Neural cell (in vitro differentiated cells): Measurements from ENCODE around the gene MLLT6. TPM values are rescaled to one million over a fixed set of nuclear protein-coding genes. Genes with fewer than 3 reads are reported as not detected.

Experiments
- H2AFZ ChIP-seq: fragments of 200-600, 300-800 bp; sonication (generic), shearing (Covaris generic); 2 replicates; pipeline ENCODE4 v1.6.0; 2014; ENCODE audit warnings: low read depth, mild to moderate bottlenecking, antibody characterized with exemption, low read length, moderate library complexity
- H3F3A ChIP-seq: fragments of 200-600 bp; shearing (Covaris generic); 2 replicates; pipeline ENCODE4 v1.6.1; 2016; ENCODE audit warnings: mild to moderate bottlenecking, moderate library complexity, mixed read lengths, antibody characterized with exemption, low read length; ENCODE audit not compliant: insufficient read depth, poor library complexity, severe bottlenecking
- H3K27ac ChIP-seq: fragments of 200-600, 300-800 bp; sonication (generic), shearing (Covaris generic); 2 replicates; pipeline ENCODE4 v1.5.1; 2014; ENCODE audit warnings: mild to moderate bottlenecking, low read length, moderate library complexity
- H3K27me3 ChIP-seq: fragments of 300-800, 200-600 bp; sonication (generic), shearing (Covaris generic); 2 replicates; pipeline ENCODE4 v1.6.0; 2014; ENCODE audit warnings: mild to moderate bottlenecking, low read depth, low read length, moderate library complexity; ENCODE audit not compliant: insufficient read depth
- H3K36me3 ChIP-seq: fragments of 300-800, 200-600 bp; sonication (generic), shearing (Covaris generic); 2 replicates; pipeline ENCODE4 v1.5.1; 2014; ENCODE audit warnings: mild to moderate bottlenecking, antibody characterized with exemption, low read length, moderate library complexity; ENCODE audit not compliant: insufficient read depth
- H3K4me2 ChIP-seq: fragments of 300-800, 200-600 bp; sonication (generic), shearing (Covaris generic); 2 replicates; pipeline ENCODE4 v1.6.0; 2014; ENCODE audit warnings: mild to moderate bottlenecking, low read length
- H3K4me3 ChIP-seq: fragments of 300-800, 200-600 bp; sonication (generic), shearing (Covaris generic); 2 replicates; pipeline ENCODE4 v1.5.1; 2014; ENCODE audit warnings: mild to moderate bottlenecking, low read length, moderate library complexity
- H3K79me2 ChIP-seq: fragments of 200-600 bp; shearing (Covaris generic); replicated peaks from 2 replicates; pipeline ENCODE4 v1.6.0; 2014; ENCODE audit warnings: mild to moderate bottlenecking, low read length, moderate library complexity; ENCODE audit not compliant: insufficient read depth
- H3K9ac ChIP-seq: fragments of 300-800, 200-600 bp; sonication (generic), shearing (Covaris generic); 2 replicates; pipeline ENCODE4 v1.6.1; 2016; ENCODE audit warnings: mild to moderate bottlenecking, low read length, mixed read lengths
- H3K9me2 ChIP-seq: fragments of 200-600 bp; shearing (Covaris generic); 2 replicates; pipeline ENCODE4 v1.6.1; 2016; ENCODE audit warnings: mild to moderate bottlenecking, low read length, mixed read lengths; ENCODE audit not compliant: insufficient read depth
- H3K9me3 ChIP-seq: fragments of 200-600, 300-800 bp; sonication (generic), shearing (Covaris generic); 2 replicates; pipeline ENCODE4 v1.6.1; 2016; ENCODE audit warnings: mild to moderate bottlenecking, mixed run types, low read length, moderate library complexity, mixed read lengths
- H4K20me1 ChIP-seq: fragments of 200-600 bp; shearing (Covaris generic); 2 replicates; pipeline ENCODE4 v1.6.1; 2016; ENCODE audit warnings: mild to moderate bottlenecking, mixed run types; ENCODE audit not compliant: insufficient read depth
- EP300 ChIP-seq: fragments of 450-650 bp; conservative IDR thresholded peaks from 2 replicates; pipeline ENCODE4 v1.6.1; 2014; ENCODE audit warnings: antibody characterized with exemption, mild to moderate bottlenecking, moderate library complexity; ENCODE audit not compliant: poor library complexity, severe bottlenecking
- EZH2 ChIP-seq: fragments of 200-600, 300-800 bp; shearing (Covaris generic), sonication (generic); IDR thresholded peaks from 2 replicates; pipeline ENCODE4 v1.6.1; 2014; ENCODE audit warnings: antibody characterized with exemption, low read length, borderline replicate concordance, mild to moderate bottlenecking; ENCODE audit not compliant: insufficient read depth, poor library complexity, severe bottlenecking
- MXI1 ChIP-seq: fragments of 450-650 bp; conservative IDR thresholded peaks from 2 replicates; pipeline ENCODE4 v1.6.1; 2014; ENCODE audit warnings: antibody characterized with exemption, mild to moderate bottlenecking; ENCODE audit not compliant: poor library complexity, severe bottlenecking
- POLR2AphosphoS5 ChIP-seq: IDR thresholded peaks from 2 replicates; pipeline ENCODE4 v1.6.1; 2012
- RAD21 ChIP-seq: fragments of 450-650 bp; conservative IDR thresholded peaks from 2 replicates; pipeline ENCODE4 v1.6.1; 2014; ENCODE audit warnings: antibody characterized with exemption, mild to moderate bottlenecking, moderate library complexity
- SMC3 ChIP-seq: fragments of 450-650 bp; conservative IDR thresholded peaks from 2 replicates; pipeline ENCODE4 v1.6.1; 2014; ENCODE audit warnings: antibody characterized with exemption, mild to moderate bottlenecking, moderate library complexity; ENCODE audit not compliant: poor library complexity
- TAF1 ChIP-seq: IDR thresholded peaks from 2 replicates; pipeline ENCODE4 v1.6.1; 2012; ENCODE audit warnings: low read depth
- polyA plus RNA-seq: library from polyadenylated mRNA; depleted of rRNA; stranded (reverse); fragments of >200 nt; gene quantifications from 2 replicates; pipeline ENCODE4 v1.2.3, GENCODE V29; 2014
- TF ChIP-seq, protein P1 (sequence below): fragments of 450-650 bp; IDR thresholded peaks from 2 replicates; pipeline ENCODE4 v1.5.1; 2014; ENCODE audit warnings: antibody characterized with exemption, mild to moderate bottlenecking, moderate library complexity; ENCODE audit not compliant: poor library complexity, severe bottlenecking
- TF ChIP-seq, protein P2 (sequence below): IDR thresholded peaks from 2 replicates; pipeline ENCODE4 v1.6.1; 2012; ENCODE audit warnings: borderline replicate concordance

Gene MLLT6
- polyA plus RNA-seq, 1 donor from 2014 or later = 19.7 TPM

DNA sequence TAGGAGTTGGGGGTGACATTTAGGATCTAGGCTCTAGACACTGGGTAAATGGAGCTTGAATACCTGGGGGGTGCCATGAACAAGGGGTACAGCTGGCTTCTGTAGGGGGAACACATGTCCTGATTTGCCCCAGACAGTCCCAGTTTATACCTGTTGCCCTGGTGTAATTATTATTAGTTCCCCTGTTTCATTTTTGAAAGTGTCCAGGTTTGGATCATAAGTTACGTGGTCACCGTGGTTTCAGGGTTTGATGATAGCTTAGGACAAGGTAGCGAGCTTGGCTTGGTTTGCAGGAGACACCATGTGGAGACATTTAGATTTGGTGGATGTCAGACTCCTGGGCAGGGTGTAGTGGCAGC lies 5.5 kb downstream of the MLLT6 start:
- Histone ChIP-seq H3K27me3 (no peaks in the 10 kb centered on the region), H3K27ac (no peak overlapping the region), H2AFZ (no peak overlapping the region), H3F3A (no peaks in the 10 kb centered on the region), H3K9me2 (no peaks in the 10 kb centered on the region), H3K79me2 (peaks cover 10% of the 10 kb centered on the region), H3K9me3 (no peaks in the 10 kb centered on the region), H3K4me3 (no peak overlapping the region), H3K36me3 (no peaks in the 10 kb centered on the region), H4K20me1 (no peaks in the 10 kb centered on the region), H3K4me2 (no peak overlapping the region), H3K9ac (no peak overlapping the region)
- TF ChIP-seq MXI1 = no peak

DNA sequence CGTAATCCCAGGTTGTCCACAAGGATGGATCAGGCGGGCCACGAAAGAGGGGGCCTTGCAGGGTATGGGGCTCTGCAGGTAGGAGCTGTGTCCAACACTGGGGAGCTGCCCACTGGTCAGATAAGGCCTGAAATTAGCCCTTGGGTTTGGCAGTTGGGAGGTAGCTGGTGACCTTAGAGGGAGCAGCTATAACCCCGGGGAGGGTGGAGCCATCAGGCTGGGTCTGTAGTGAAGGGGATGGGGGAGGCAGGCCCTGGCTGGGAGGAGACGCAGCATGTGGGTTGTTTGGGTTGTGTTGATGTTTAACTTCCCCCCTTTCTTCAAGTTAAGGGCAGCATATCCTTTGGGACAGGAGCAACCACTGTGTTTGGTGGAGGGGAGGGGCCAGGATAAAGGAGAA lies 5.9 kb downstream of the MLLT6 start:
- TF ChIP-seq RAD21 (no peak), EZH2 (no peak), EP300 (no peak), POLR2AphosphoS5 (no peak), TAF1 (no peak)
- TF ChIP-seq, protein P1, sequence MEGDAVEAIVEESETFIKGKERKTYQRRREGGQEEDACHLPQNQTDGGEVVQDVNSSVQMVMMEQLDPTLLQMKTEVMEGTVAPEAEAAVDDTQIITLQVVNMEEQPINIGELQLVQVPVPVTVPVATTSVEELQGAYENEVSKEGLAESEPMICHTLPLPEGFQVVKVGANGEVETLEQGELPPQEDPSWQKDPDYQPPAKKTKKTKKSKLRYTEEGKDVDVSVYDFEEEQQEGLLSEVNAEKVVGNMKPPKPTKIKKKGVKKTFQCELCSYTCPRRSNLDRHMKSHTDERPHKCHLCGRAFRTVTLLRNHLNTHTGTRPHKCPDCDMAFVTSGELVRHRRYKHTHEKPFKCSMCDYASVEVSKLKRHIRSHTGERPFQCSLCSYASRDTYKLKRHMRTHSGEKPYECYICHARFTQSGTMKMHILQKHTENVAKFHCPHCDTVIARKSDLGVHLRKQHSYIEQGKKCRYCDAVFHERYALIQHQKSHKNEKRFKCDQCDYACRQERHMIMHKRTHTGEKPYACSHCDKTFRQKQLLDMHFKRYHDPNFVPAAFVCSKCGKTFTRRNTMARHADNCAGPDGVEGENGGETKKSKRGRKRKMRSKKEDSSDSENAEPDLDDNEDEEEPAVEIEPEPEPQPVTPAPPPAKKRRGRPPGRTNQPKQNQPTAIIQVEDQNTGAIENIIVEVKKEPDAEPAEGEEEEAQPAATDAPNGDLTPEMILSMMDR = no peak
- TF ChIP-seq, protein P2, sequence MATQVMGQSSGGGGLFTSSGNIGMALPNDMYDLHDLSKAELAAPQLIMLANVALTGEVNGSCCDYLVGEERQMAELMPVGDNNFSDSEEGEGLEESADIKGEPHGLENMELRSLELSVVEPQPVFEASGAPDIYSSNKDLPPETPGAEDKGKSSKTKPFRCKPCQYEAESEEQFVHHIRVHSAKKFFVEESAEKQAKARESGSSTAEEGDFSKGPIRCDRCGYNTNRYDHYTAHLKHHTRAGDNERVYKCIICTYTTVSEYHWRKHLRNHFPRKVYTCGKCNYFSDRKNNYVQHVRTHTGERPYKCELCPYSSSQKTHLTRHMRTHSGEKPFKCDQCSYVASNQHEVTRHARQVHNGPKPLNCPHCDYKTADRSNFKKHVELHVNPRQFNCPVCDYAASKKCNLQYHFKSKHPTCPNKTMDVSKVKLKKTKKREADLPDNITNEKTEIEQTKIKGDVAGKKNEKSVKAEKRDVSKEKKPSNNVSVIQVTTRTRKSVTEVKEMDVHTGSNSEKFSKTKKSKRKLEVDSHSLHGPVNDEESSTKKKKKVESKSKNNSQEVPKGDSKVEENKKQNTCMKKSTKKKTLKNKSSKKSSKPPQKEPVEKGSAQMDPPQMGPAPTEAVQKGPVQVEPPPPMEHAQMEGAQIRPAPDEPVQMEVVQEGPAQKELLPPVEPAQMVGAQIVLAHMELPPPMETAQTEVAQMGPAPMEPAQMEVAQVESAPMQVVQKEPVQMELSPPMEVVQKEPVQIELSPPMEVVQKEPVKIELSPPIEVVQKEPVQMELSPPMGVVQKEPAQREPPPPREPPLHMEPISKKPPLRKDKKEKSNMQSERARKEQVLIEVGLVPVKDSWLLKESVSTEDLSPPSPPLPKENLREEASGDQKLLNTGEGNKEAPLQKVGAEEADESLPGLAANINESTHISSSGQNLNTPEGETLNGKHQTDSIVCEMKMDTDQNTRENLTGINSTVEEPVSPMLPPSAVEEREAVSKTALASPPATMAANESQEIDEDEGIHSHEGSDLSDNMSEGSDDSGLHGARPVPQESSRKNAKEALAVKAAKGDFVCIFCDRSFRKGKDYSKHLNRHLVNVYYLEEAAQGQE = no peak
- H3K36me3 ChIP-seq = no peaks in the 10 kb centered on the region
- no peak overlapping the region for H3K9ac ChIP-seq
- no peak overlapping the region for H3K4me2 ChIP-seq
- no peak overlapping the region for H3K27ac ChIP-seq
- H3K79me2 ChIP-seq = peaks cover 6% of the 10 kb centered on the region
- H3K9me3 ChIP-seq = no peaks in the 10 kb centered on the region
- no peaks in the 10 kb centered on the region for H3F3A ChIP-seq
- H3K4me3 ChIP-seq = no peak overlapping the region
- no peaks in the 10 kb centered on the region for H3K27me3 ChIP-seq
- H3K9me2 ChIP-seq = no peaks in the 10 kb centered on the region
- no peaks in the 10 kb centered on the region for H4K20me1 ChIP-seq
- no peak overlapping the region for H2AFZ ChIP-seq

DNA sequence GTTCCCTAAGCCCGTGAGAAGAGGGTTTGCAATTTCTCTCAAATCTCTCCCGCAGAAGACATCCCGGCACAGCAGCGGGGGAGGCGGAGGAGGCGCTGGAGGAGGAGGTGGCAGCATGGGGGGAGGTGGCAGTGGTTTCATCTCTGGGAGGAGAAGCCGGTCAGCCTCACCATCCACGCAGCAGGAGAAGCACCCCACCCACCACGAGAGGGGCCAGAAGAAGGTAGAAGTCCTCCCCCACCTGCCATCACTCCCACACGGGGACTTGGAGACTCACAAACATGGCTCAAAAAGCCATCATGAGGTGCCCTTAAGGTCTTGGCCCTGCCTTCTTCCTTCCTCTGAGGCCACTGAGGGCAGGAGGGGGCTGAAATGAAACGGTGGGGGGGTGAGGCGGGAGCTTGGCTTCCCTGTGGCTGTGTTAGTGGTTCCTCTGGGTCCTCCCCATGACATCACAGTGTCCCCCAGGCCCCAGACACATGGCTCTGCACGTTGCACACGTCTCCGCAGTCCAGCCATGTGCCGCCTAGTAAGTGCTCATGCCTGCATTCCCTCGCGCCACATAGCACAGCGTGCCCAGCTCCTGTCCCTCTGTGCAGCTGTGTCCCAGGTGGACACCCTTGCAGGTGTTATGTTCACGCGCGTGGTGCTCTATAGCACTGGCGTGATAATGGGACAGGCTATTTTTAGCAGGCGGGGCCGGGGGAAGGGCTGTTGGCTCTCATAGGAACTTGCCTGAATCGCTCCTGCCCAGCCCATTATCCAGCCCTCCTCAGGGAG lies 6.9 kb downstream of the MLLT6 start:
- no peaks in the 10 kb centered on the region for H3K9me3 ChIP-seq
- no peak overlapping the region for H3K9ac ChIP-seq
- H4K20me1 ChIP-seq = no peaks in the 10 kb centered on the region
- no peaks in the 10 kb centered on the region for H3K27me3 ChIP-seq
- H3K27ac ChIP-seq = no peak overlapping the region
- no peaks in the 10 kb centered on the region for H3K36me3 ChIP-seq
- TF ChIP-seq EP300 (no peak), EZH2 (no peak), RAD21 (no peak), MXI1 (no peak), TAF1 (no peak), POLR2AphosphoS5 (no peak), SMC3 (no peak)
- TF ChIP-seq, protein P2 = no peak
- TF ChIP-seq, protein P1 = no peak
- H3F3A ChIP-seq = no peaks in the 10 kb centered on the region
- H3K79me2 ChIP-seq = no peaks in the 10 kb centered on the region
- no peak overlapping the region for H2AFZ ChIP-seq
- no peak overlapping the region for H3K4me3 ChIP-seq
- H3K4me2 ChIP-seq = no peak overlapping the region
- H3K9me2 ChIP-seq = no peaks in the 10 kb centered on the region
